ENCODE data around the gene SPPL2A. TPM values are rescaled to one million over a fixed set of nuclear protein-coding genes. Genes with fewer than 3 reads are reported as not detected.
"Not testable (repeated sequence)": the region's sequence is repeated elsewhere in the genome, so short reads cannot be mapped to it uniquely, and the experiment has no call there.

The SPPL2A gene, protein sequence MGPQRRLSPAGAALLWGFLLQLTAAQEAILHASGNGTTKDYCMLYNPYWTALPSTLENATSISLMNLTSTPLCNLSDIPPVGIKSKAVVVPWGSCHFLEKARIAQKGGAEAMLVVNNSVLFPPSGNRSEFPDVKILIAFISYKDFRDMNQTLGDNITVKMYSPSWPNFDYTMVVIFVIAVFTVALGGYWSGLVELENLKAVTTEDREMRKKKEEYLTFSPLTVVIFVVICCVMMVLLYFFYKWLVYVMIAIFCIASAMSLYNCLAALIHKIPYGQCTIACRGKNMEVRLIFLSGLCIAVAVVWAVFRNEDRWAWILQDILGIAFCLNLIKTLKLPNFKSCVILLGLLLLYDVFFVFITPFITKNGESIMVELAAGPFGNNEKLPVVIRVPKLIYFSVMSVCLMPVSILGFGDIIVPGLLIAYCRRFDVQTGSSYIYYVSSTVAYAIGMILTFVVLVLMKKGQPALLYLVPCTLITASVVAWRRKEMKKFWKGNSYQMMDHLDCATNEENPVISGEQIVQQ
- 94.3 TPM for total RNA-seq

GRCh38 chr15:50765195-50765967, at the start of gene SPPL2A:
Gene SPPL2A, minus strand, starts transcription at chr15:50765706. Its CDS starts 173 bp downstream, at chr15:50765533.
- DNase-seq (ENCODE audit: low spot score) = peak; percentile 70

DNA sequence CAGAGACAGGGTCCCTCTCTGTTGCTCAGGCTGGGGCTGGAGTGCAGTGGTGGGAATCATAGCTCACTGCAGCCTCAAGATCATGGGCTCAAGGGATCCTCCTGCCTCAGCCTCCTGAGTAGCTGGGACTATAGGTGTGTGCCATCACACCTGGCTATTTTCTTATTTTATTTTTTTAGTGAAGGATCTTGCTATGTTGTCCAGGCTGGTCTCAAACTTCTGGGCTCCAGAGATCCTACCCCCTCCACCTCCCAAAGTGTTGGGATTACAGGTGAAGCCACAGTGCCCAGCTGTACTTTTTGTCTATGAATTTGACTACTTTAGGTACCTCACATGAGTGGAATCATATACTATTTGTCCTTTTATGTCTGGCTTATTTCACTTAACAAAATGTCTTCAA, 49.1 kb upstream of the SPPL2A start:
- no peak for DNase-seq (ENCODE audit: low spot score)

- no peak for DNase-seq (ENCODE audit: low spot score)
Measured at GRCh38 chr15:50813865-50814264, 48.4 kb upstream of the SPPL2A start.

DNA sequence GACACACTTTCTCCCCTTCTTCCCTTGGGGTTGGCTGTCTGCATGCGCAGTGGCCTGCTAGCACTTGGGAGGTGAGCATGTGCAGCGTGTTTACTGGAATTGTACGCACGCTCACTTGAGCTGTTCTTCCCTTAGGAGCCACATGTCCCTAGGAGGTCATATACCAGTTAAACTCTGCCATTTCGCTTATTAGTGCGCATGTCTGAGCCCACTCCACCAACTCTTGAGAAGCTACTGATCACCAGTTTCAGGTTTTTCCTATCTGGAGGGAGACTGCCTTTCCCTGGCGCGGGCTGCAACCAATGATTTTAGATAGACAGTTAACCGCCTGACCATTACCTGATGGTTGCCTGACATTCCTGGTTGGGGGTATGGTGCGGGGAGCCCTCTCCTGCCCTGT, 47.6 kb upstream of the SPPL2A start:
- no peak for DNase-seq (ENCODE audit: low spot score)

- DNase-seq (ENCODE audit: low spot score) = not testable (repeated sequence)
Measured at GRCh38 chr15:50812181-50812506, 46.6 kb upstream of the SPPL2A start.

DNA sequence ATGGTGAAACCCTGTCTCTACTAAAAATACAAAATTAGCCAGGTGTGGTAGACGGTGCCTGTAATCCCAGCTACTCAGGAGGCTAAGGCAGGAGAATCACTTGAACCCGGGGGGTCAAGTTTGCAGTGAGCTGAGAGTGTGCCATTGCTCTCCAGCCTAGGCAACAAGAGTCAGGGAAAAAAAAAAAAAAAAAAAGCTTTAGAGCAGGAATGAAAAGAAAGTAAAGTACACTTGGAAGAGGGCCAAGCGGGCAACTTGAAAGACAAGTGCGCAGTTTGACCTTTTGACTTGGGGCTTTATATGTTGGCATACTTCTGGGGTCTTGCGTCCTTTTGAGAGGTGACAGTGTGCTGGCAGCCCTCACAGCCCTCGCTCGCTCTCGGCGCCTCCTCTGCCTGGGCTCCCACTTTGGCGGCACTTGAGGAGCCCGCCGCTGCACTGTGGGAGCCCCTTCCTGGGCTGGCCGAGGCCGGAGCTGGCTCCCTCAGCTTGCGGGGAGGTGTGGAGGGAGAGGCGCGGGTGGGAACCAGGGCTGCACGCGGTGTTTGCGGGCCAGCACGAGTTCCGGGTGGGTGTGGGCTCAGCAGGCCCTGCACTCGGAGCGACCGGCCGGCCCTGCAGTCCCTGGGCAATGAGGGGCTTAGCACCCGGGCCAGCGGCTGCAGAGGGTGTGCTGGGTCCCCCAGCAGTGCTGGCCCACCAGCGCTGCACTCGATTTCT, 46.1 kb upstream of the SPPL2A start:
- DNase-seq (ENCODE audit: low spot score) = not testable (repeated sequence)

DNA sequence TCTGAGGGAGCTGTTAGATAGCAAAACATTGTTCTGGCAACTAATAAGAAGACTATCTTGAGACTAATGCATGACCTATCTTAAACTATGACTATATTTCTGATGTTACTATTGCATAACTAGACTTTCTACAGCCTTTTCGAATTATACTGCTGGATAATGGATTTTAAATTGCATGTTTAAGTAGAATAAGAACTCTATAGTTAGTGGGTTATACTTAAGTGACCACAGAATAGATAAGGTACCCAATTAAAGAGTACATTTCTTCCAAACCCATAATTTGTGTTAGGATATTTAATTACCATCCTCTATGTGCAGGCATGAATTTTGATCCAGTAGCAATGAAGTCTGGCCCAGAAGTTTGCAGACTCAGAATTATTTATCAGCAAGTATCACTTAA, 44.6 kb upstream of the SPPL2A start:
- DNase-seq (ENCODE audit: low spot score) = no peak

GRCh38 chr15:50808728-50809127, 43.2 kb upstream of the SPPL2A start:
- no peak for DNase-seq (ENCODE audit: low spot score)

GRCh38 chr15:50803479-50804180, 38.1 kb upstream of the SPPL2A start:
- DNase-seq (ENCODE audit: low spot score) = no peak

GRCh38 chr15:50800715-50801114, 35.2 kb upstream of the SPPL2A start:
- no peak for DNase-seq (ENCODE audit: low spot score)

- DNase-seq (ENCODE audit: low spot score) = no peak
Measured at GRCh38 chr15:50798684-50799083, 33.2 kb upstream of the SPPL2A start.

DNA sequence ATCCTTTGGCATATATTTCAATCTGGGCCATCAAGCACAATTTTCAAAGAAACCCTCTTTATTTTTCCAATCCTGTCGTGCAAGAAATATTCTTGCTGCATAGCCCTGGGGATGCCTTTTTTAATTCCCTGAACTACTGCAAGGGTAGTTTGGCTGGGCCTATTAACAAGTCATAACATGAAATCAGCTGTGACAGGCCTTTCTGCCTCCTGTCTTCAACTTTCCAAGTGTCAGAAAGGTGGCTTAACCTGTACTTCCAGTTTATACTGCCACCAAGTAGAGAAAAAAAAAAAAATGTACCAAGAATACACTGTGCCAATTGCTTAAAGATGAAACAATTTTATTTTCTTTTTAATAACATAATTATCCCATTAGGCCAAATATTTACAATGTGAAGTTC, 32.4 kb upstream of the SPPL2A start:
- no peak for DNase-seq (ENCODE audit: low spot score)

- no peak for DNase-seq (ENCODE audit: low spot score)
Measured at GRCh38 chr15:50791486-50791885, 26.0 kb upstream of the SPPL2A start.

GRCh38 chr15:50790778-50791453, 25.4 kb upstream of the SPPL2A start:
- DNase-seq (ENCODE audit: low spot score) = no peak

GRCh38 chr15:50786871-50787270, 21.4 kb upstream of the SPPL2A start:
- no peak for DNase-seq (ENCODE audit: low spot score)

DNA sequence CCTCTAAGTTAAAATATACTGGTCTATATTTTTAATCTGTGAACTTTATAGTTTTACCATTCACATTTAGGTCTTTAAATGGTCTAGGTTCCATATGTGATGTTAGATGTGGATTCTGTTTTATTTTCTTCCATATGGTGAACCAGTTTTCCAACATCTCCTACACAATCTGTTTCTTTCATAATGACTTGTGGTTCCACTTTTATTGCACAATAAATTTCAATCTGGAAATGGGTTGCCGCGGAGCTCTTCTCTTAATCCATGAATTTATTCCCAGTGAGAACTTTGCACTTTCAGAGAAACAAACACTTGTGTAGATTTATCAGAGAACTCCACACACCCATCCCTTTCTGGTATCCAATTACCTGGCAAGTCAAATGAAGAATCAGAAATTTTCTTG, 20.9 kb upstream of the SPPL2A start:
- no peak for DNase-seq (ENCODE audit: low spot score)

GRCh38 chr15:50783895-50784294, 18.4 kb upstream of the SPPL2A start:
- DNase-seq (ENCODE audit: low spot score) = no peak

GRCh38 chr15:50783411-50783810, 17.9 kb upstream of the SPPL2A start:
- DNase-seq (ENCODE audit: low spot score) = no peak

DNA sequence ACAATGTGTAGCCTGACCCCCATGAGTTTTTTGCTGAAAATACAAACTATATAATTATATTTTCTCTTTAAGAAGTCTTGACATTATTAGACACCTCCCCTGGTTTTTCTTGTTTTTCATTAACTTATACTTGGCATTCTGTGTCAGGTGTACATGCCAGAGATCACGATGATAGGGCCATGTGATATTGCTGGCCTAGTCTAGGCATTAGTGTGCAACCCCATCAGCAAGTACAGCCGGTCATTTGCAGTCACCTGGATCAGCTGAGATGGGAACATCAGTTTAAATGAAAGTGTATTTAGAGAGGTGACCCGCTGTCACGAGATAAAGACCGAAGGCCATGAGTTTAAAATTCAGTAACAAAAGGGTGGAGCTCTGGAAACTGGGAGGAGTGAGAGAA, 12.6 kb upstream of the SPPL2A start:
- DNase-seq (ENCODE audit: low spot score) = peak; percentile 29

DNA sequence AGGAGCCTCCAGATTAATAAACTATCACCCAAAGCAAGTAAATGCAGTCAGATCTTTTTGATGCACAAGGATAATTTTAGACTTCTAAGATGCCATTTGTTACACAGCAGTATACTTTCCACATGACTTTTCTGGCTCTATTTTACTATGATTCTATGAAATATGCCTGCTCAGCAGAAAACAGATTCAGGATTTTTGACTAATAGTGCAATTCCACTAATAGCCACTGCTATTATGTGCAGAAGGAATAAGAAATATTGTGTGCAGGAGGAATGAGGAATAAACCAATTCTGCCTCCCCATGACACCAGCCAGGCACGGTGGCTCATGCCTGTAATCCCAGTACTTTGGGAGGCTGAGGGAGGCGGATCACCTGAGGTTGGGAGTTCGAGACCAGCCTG, 11.5 kb upstream of the SPPL2A start:
- DNase-seq (ENCODE audit: low spot score) = no peak

DNA sequence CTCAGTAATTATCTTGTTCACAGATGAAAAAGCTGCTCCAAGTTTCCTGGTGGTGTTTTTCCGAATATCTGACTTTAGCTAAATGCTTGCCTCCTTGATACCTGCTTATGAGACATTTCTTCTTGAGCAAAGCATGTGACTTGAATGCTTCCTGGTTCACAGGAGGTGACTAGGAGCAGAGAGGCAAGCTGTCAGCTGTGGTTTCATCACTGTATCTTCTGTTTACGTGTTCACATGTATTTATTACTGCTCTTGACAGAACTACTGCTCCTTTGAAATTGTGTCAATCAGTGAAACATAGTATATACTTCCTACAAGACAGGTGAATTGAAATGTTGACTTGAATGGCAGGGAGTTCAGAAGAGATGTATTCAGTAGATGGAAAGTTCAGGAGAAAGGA, 8.9 kb upstream of the SPPL2A start:
- DNase-seq (ENCODE audit: low spot score) = peak; percentile 28

Measured in mucosa of gallbladder (tissue), 1 donor.